Epithelial cell of esophagus (primary cell): ENCODE results near the gene NGFR.

Experiments used
- DNase-seq: peaks from one replicate; pipeline ENCODE4 v3.0.0; 2010; ENCODE audit warnings: low read depth
- H3K4me3 ChIP-seq: 2 replicates; pipeline ENCODE4 v1.5.1; 2011; ENCODE audit warnings: mild to moderate bottlenecking, low read length, control low read depth
- TF ChIP-seq, protein P1 (sequence below): IDR thresholded peaks from 2 replicates; pipeline ENCODE4 v1.5.1; 2011; ENCODE audit warnings: low read depth, mild to moderate bottlenecking, low read length, control low read depth, inconsistent platforms; ENCODE audit not compliant: insufficient read depth; ENCODE audit errors: missing control alignments

The NGFR gene

DNA sequence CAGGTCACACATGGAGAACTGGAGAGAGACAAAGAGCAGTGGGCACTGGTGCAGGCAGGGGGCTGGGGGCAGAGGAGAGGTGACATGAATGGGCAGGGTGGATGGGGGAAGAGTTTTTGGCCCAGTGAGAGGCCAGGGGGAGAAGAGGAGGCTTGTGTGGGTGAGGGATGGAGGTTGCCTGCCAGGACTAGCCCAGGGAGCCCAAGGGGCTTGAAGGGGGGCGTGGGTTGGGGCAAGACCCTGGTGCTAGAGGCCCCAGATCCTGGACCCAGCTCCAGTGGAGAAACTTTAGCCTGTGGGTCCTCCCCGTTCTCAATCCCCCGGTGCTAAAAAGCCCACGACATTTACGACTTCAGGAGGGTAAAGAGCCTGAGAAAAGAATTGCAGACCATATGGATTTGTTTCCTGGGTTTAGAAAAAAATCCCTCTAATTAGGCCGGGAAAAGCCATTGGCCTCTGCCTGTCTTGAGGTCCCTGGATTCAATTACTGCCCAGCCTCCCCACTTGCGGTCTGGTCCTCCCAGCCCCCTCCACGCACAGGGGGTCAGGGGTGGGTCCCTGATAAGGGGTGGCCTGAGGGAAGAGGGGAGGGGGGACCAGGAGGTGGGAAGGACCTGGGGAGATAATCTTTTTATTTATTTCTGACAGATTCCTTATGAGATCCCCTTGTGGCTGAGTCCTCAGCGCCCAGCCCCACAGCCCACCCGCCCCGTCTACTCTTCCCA lies 33.0 kb downstream of the NGFR start:
- H3K4me3 ChIP-seq = no peak overlapping the region
- TF ChIP-seq, protein P1, sequence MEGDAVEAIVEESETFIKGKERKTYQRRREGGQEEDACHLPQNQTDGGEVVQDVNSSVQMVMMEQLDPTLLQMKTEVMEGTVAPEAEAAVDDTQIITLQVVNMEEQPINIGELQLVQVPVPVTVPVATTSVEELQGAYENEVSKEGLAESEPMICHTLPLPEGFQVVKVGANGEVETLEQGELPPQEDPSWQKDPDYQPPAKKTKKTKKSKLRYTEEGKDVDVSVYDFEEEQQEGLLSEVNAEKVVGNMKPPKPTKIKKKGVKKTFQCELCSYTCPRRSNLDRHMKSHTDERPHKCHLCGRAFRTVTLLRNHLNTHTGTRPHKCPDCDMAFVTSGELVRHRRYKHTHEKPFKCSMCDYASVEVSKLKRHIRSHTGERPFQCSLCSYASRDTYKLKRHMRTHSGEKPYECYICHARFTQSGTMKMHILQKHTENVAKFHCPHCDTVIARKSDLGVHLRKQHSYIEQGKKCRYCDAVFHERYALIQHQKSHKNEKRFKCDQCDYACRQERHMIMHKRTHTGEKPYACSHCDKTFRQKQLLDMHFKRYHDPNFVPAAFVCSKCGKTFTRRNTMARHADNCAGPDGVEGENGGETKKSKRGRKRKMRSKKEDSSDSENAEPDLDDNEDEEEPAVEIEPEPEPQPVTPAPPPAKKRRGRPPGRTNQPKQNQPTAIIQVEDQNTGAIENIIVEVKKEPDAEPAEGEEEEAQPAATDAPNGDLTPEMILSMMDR = no peak
- no peak for DNase-seq

DNA sequence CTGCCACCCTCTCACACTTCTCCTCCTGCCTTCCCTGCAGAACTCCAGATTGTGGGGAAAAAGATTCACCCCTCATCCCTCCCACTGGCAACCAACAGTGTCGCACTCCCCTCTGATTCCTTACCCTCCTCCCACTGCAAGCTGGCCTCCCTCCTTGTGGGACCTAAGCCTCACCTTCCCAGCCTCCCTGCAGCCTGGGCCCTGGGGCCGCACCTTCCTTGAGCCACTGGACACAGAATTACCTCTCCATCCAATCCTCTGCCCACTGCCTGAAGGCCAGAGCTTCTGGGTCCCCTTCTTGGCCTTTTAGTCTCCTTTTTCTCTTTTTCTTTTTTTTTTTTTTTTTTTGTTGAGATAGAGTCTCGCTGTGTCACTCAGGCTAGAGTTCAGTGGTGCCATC lies 33.9 kb downstream of the NGFR start:
- TF ChIP-seq, protein P1 = no peak
- DNase-seq = no peak
- no peak overlapping the region for H3K4me3 ChIP-seq

DNA sequence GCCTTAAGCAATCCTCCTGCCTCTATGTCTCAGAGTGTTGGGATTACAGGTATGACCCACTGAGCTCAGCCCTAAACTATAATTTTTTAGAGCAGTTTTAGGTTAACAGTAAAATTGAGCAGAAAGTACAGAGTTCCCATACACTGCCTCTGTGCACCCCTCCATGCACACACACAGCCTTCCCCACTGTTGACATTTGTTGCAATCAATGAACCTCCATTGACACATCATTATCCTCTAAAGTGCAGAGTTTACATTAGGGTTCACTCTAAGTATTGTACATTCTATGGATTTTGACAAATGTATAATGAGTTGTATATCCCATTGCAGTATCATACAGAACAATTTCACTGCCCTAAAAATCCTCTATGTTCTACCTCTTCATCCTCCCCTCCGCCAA lies 35.0 kb downstream of the NGFR start:
- TF ChIP-seq, protein P1 = no peak
- DNase-seq = no peak
- H3K4me3 ChIP-seq = no peak overlapping the region

DNA sequence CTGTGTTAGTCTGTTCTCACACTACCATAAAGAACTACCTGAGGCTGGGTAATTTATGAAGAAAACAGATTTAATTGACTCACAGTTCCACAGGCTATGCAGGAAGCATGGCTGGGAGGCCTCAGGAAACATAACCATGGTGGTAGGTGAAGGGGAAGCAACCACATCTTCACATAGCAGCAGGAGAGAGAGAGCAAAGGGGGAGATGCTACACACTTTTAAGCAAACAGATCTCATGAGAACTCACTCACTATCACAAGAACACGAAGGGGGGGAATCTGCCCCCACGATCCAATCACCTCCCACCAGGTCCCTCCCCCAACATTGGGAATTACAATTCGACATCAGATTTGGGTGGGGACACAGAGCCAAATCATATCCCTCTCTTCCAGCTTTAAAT lies 48.8 kb downstream of the NGFR start:
- DNase-seq = no peak
- no peak overlapping the region for H3K4me3 ChIP-seq
- TF ChIP-seq, protein P1 = no peak

DNA sequence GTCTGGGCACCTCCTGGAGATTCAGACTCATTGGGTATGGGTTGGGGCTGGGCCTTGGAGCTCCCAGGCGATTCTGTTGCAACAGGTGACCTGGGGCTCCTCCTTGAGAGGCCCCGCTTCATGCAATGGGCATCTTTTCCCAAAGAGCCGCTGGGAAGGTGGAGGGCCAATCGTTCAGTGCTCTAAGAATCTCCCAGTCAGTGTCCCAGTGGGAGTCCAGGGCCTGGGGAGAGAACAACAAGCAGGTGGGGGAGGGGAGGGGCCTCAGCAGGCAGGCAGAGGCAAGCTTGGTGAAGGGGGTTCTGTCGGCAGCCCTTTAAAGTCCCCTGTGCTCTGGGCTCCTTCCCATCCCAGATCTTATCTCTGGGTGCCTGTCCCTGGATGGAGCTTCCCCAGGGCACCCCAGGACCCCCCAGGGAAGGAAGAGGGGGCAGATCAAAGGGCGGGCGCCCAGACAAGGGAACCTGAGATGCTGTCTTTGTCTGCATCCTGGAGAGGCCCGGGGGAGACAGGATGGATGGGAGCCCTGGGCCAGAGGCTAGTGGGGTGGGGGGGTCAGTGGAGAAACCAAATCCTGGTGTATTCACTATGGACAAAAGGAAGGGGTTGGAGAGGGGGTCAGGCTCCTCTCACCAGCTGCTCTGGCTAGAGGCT lies 50.0 kb downstream of the NGFR start:
- TF ChIP-seq, protein P1 = no peak
- no peak for DNase-seq
- no peak overlapping the region for H3K4me3 ChIP-seq

DNA sequence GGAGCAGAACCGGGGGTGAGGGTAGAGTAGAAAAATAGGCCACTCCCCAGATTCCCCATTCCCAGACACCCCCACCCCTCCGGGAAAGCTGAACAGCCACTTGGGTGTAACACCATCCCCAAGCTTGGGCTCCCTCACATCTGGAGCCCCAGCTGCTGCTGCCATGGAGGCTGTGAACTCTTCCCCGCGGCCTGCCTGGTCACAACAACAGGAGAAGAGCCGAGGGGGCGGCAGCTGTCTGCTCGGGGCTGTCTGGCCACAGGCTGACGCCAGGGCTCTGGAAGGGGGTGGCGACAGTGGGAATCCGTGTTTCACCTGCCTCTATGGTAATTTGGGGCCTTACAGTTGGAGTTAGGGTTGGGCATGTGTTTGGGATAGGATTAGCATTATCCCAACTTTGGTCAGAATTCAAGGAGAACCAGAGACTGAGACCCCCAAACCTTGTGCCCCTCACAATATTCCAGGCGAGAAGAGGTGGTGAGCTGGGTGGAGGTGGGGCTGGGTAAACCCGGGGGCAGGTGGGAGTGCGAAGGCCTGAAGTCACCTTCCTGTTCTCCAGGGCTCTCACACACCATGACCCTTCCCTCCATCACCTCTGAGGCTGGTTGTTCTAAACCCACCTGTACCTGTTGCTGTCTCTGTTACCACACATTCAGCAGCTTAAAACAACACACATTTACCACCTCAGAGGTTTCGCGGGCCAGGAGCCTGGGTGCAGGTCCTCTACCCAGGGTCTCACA lies 50.9 kb downstream of the NGFR start:
- TF ChIP-seq, protein P1 = no peak
- no peak overlapping the region for H3K4me3 ChIP-seq
- DNase-seq = no peak
